CD4-positive, alpha-beta T cell treated with Interferon alpha-2 for 1 hour (primary cell): Measurements from ENCODE around the gene FAM193A.
"Not testable (repeated sequence)": the region's sequence is repeated elsewhere in the genome, so short reads cannot be mapped to it uniquely, and the experiment has no call there.

Experiments used
- DNase-seq, 2 donors: peaks; one replicate each; pipeline ENCODE4 v3.0.0-alpha.2; 2020 to 2022

The FAM193A gene

GRCh38 chr4:2754848-2755819 lies 218.7 kb downstream of the FAM193A start:
- no peak for DNase-seq

DNA sequence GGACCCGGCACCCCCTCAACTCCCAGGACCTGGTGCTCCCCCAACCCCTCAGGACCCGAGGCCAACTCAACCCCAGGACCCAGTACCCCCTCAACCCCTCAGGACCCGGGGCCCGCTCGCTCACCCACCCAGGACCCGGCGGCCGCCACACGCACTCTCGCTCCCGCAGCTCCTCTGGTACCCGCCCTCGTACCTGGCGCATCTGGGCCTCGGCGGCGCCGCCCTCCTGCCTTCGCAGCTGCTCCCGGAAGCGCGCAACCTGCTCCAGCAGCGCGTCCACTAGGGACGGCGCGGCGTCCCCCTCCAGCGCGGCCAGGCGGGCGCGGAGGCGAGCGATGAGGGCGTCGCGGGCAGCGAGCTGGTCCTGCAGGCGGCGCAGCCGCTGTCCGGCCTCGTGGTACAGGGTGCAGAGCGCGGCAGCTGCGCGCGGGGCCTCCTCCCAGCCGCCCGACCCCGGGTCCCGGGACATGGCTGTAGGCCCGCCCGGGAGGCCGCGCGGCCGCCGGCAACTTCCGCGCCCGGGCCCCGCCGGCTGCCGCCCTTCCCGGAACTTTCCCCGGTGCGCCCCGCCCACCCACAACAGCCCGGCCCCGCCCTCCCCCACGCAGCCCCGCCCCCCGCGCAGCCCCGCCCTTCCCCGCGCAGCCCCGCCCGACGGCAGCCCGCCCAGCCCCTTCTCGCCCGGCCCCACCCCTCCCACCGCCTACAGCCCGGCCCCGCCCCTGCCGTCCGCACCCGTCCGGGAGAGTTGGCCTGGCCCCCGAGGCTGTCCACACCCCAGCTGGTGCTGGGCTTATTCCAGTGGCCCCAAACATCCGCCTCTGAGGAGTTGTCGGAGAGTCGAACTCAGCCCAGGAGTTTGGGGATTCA lies 219.6 kb downstream of the FAM193A start, which contains the start of gene TNIP2:
TSS of gene TNIP2 (minus strand) at position 516 of the 870 bp plus-strand sequence. CDS start at position 469, 47 bp downstream.
- DNase-seq = peak; percentile 76 to 87

DNA sequence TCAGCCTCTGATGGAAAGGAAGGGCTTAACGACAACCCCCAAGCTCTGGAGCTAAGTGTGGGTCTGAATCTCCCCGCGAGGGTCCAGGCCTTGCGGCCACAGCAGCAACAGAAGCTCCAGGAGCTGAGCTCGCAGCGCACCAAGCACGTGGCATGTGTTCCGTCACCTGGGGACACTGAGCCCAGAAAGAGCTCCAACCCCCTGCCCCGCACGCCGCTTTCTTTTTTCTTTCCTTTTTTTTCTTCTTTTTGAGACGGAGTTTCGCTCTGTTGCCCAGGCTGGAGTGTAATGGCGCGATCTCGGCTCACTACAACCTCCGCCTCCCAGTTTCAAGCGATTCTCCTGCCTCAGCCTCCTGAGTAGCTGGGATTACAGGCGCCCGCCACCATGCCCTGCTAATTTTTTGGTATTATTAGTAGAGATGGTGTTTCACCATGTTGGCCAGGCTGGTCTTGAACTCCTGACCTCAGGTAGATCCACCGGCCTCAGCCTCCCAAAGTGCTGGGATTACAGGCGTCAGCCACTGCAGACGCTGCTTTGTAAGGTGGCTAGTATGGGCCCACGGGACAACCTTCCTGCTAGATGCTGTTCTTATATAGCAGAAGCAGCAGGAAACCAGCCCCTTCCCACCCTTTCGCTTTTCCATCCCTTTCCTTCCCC lies 220.4 kb downstream of the FAM193A start:
- DNase-seq = no peak

DNA sequence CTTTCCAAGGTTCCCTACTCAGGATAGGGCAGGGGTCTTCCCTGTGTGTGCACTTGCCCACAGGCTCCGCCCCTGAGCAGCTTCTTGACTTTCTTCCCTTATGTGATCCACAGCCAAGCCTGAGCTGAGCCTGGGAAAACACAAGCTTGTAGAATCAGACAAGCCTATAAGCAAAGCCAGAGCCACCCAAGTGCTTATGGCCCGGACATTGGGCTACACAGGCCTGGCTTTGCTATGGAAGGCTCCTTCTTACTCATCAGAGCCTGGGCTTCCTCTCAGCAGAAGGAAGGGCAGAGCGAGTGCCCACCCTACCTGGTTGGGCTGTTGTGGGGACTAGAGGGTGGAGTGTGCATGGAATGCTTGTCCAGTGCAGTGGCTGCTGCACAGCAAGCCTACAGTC lies 221.0 kb downstream of the FAM193A start:
- no peak for DNase-seq

DNA sequence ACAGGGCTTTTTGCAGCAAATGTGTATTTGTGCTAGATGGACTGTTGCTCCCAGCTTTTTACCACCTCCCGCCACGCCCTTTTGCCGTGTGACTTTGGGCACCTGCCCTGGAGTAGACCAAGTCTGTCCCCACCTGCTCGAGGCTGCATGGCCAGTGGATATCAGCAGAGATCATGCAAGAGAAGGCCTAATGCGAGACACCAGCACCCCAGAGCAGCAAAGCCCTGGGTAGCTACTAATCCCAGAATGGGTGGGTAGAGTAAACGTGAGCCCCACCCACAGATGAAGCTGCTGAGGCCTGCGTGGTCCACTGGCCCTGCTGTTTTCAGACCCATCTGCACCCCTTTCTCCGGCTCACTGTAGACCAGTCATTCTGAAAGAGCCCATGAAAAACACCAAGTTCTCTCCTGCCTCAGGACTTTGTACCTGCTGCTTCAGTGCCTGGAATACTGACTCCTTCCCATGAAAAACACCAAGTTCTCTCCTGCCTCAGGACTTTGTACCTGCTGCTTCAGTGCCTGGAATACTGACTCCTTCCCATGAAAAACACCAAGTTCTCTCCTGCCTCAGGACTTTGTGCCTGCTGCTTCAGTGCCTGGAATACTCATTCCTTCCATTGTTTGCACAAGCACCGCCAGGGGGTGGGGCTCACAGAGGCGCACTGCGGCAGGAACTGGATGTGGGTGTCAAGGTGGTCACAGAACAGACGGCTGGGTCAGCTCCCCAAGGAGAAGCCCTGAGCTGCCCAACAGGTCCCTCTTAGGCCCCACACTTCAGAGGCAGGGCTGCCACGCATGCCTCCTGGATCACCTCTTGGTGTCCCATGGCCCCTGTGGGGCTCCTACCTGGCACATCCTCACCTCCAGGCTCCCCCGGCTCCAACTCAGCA lies 224.8 kb downstream of the FAM193A start:
- DNase-seq = no peak

DNA sequence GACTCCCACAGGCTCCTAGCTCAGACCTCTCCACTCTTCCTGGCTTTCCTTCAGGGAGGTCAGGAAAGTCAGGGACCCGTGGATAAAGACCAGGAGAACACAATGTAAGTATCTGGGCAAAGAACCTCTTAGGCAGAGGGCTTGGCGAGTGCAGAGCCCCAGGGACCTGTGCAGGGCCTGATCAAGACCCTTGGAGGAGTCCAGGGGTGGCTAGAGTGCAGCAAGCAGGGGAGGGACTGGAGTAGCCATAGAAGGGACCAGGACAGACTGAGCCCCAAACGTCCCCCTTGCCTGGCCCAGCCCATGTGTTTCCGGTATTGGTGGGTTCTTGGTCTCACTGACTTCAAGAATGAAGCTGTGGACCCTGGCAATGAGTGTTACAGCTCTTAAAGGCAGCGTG lies 225.6 kb downstream of the FAM193A start:
- no peak for DNase-seq

DNA sequence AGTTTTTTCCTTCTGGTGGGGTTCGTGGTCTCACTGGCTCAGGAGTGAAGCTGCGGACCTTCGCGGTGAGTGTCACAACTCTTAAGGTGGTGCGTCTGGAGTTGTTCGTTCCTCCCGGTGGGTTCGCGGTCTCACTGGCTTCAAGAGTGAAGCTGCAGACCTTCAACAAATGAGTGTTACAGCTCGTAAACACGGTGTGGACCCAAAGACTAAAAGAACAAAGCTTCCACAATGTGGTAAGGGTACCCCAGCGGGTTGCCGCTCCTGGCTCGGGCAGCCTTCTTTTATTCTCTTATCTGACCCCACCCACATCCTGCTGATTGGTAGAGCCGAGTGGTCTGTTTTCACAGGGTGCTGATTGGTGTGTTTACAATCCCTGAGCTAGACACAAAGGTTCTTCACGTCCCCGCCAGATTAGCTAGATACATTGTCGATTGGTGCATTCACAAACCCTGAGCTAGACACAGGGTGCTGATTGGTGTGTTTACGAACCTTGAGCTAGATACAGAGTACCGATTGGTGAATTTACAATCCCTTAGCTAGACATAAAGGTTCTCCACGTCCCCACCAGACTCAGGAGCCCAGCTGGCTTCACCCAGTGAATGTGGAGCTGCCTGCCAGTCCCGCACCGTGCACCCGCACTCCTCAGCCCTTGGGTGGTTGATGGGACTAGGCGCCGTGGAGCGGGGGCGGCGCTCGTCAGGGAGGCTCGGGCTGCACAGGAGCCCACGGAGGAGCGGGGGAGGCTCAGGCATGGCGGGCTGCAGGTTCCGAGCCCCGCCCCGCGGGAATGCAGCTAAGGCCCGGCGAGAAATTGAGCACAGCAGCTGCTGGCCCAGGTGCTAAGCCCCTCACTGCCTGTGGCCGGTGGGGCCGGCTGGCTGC lies 226.3 kb downstream of the FAM193A start:
- DNase-seq = not testable (repeated sequence)

GRCh38 chr4:2763511-2763967 lies 227.1 kb downstream of the FAM193A start:
- no peak for DNase-seq

DNA sequence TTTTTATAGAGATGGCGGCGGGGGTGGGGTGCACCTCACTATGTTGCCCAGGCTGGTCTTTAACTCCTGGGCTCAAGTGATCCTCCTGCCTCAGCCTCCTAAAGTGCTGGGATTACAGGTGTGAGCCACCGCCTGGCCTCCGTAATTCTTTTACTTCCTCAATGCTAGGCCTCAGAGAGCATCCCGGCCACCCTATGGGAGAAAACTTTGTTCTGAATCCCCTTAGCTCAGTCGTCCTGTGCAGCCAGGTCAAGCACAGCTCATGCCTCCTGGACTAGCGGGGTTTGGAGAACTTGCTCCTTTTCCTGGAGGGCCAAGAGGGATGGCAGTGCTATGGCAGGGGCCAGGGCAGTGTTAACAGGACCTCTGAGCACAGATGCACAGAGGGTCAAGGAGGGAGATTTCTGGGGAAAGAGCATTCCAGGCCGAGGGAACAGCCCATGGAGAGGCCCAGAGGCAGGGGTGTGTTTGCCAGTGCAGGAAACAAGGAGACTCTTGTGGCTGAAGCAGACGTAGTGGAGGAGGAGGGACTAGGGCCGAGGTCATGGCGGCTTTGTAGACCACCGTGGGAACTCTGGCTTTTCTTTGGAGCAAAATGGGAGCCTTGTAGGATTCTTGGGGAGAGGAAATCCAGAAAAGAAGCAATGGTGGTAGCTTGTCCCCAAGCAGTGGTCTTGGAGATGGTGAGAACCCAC lies 229.5 kb downstream of the FAM193A start:
- DNase-seq = no peak

- DNase-seq = no peak
Measured at GRCh38 chr4:2767046-2767704, 230.7 kb downstream of the FAM193A start.

GRCh38 chr4:2767705-2768074 lies 231.2 kb downstream of the FAM193A start:
- DNase-seq = no peak

GRCh38 chr4:2768124-2768523 lies 231.7 kb downstream of the FAM193A start:
- DNase-seq = no peak

DNA sequence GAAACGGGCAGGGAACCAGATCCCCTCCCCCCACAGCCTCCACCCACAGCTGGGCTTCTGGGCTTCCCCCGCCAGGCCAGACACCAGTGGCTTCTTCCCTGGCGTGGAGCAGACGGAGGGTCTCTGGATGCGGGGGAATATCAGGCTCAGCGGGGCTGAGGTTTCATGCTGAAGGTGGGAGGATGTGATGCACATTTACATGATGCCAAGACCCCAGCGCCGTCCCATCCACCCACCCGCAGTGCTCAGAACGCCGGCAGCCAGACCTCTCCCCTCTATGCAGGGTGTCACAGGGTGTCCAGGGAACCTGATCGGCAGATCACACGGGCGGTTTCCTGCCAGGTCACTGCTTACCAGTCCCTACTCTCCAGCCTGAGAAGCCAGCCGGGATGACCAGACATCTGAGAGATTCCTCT lies 232.5 kb downstream of the FAM193A start:
- no peak for DNase-seq

GRCh38 chr4:2771264-2771663 lies 234.8 kb downstream of the FAM193A start:
- DNase-seq = no peak

- DNase-seq = not testable (repeated sequence)
Measured at GRCh38 chr4:2780643-2781042, 244.2 kb downstream of the FAM193A start.

DNA sequence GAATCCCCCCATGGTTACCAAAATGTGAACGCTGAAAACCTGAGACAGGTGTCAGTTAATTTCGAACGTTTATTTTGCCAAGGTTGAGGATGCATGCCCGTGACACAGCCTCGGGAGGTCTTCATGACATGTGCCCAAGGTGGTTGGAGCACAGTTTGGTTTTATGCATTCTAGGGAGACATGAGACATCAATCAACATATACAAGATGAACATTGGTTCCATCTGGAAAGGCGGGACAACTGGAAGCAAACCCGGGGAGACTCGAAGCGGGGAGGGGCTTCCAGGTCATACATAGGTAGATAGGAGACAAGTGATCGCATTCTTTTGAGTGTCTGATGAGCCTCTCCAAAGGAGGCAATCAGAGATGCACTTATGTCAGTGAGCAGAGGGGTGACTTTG lies 245.5 kb downstream of the FAM193A start:
- DNase-seq = no peak
